ENCODE data around the gene CHD1L. TPM values are rescaled to one million over a fixed set of nuclear protein-coding genes. Genes with fewer than 3 reads are reported as not detected.

Gene CHD1L
- total and polyA plus RNA-seq, 2 donors (not counting 3 experiments of a cell fraction or from before 2014, with no cell fraction given) = 12.3 to 33.8 TPM

DNA sequence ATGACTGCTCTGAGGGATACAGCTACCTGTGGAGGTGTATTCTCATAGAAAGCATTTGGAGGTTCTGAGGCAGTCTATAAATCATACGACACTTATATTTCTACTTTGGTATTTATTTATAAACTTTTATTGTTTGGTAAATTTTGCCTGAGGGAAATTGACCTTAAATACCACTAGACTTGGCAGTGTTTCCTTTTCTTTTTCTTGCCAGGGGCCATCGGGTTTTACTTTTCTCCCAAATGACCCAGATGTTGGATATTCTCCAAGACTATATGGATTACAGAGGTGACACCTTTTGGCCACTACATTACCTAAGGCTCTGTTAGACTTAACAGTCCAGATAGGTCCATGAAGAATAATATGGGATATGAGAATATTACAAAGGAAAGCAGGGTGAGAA is 28.2 kb downstream of the CHD1L start:
- H2AFZ ChIP-seq (ENCODE audit: low read depth, low read length) = no peak overlapping the region
- peaks cover 14% of the 10 kb centered on the region for H3K4me1 ChIP-seq (ENCODE audit: control insufficient read depth, extremely low read depth, insufficient read depth, low read length)
- no peaks in the 10 kb centered on the region for H3K79me2 ChIP-seq (ENCODE audit: control insufficient read depth, insufficient read depth, low read length)
- intact Hi-C loops (cut with micrococcal nuclease) = no loop called here
- CTCF ChIA-PET = interaction anchor here (7.6 kb wide), 1 partner anchor 118 kb away, joined by 210 read pairs; no protein-coding TSS in a partner anchor
- H3K4me2 ChIP-seq (ENCODE audit: insufficient read depth, low read length) = no peak overlapping the region
- H3K27me3 ChIP-seq (ENCODE audit: control insufficient read depth in 2 of 2, insufficient read depth in 2 of 2, low read length in 2 of 2) = no peaks in the 10 kb centered on the region
- dilution Hi-C loops (cut with MboI; ENCODE audit: extremely low pct_ligation_motif_present, low sequenced_read_pairs) = no loop called here
- no peaks in the 10 kb centered on the region for H4K20me1 ChIP-seq (replicated peaks; ENCODE audit: control insufficient read depth, extremely low read depth, insufficient read depth, low read length)
- H3K9me1 ChIP-seq (replicated peaks; ENCODE audit: control insufficient read depth, extremely low read depth, insufficient read depth, low read length) = no peaks in the 10 kb centered on the region
- FAIRE-seq (no peak), DNase-seq (ENCODE audit: low read depth, low spot score) (no peak)
- H3K9me3 ChIP-seq (replicated peaks; ENCODE audit: control insufficient read depth, insufficient read depth, low read length) = no peaks in the 10 kb centered on the region
- POLR2A ChIA-PET = no interaction called here
- BruUV-seq (replicated peaks) = no TSS peak
- TF ChIP-seq GATA2 (IDR thresholded peaks at IDR 0.05; ENCODE audit: insufficient read depth, insufficient read length, low read depth, low read length) (no peak), MYC (IDR thresholded peaks at IDR 0.05; ENCODE audit: low read depth, low read length) (no peak), POLR2A (IDR thresholded peaks at IDR 0.05; ENCODE audit: low read depth, low read length) (no peak), FOS (IDR thresholded peaks at IDR 0.05; ENCODE audit: borderline replicate concordance, insufficient read depth, low read length) (no peak), POLR2AphosphoS5 (IDR thresholded peaks at IDR 0.05; ENCODE audit: insufficient read depth, low read depth, low read length) (no peak), EZH2 (IDR thresholded peaks at IDR 0.05; ENCODE audit: borderline replicate concordance, low read depth, low read length, severe bottlenecking) (no peak), JUN (IDR thresholded peaks at IDR 0.05; ENCODE audit: borderline replicate concordance, insufficient read depth, insufficient read length, low read depth) (no peak)
- TF ChIP-seq, protein P1, sequence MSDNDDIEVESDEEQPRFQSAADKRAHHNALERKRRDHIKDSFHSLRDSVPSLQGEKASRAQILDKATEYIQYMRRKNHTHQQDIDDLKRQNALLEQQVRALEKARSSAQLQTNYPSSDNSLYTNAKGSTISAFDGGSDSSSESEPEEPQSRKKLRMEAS (IDR thresholded peaks at IDR 0.05; ENCODE audit: insufficient read depth, insufficient read length) = no peak
- TF ChIP-seq, protein P2, sequence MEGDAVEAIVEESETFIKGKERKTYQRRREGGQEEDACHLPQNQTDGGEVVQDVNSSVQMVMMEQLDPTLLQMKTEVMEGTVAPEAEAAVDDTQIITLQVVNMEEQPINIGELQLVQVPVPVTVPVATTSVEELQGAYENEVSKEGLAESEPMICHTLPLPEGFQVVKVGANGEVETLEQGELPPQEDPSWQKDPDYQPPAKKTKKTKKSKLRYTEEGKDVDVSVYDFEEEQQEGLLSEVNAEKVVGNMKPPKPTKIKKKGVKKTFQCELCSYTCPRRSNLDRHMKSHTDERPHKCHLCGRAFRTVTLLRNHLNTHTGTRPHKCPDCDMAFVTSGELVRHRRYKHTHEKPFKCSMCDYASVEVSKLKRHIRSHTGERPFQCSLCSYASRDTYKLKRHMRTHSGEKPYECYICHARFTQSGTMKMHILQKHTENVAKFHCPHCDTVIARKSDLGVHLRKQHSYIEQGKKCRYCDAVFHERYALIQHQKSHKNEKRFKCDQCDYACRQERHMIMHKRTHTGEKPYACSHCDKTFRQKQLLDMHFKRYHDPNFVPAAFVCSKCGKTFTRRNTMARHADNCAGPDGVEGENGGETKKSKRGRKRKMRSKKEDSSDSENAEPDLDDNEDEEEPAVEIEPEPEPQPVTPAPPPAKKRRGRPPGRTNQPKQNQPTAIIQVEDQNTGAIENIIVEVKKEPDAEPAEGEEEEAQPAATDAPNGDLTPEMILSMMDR (IDR thresholded peaks at IDR 0.05; ENCODE audit: extremely low read depth in 1 of 2, insufficient read depth in 1 of 2, low read depth in 1 of 2, low read length in 2 of 2) = no peak
- H3K27ac ChIP-seq (ENCODE audit: insufficient read depth, low read depth, low read length) = no peak overlapping the region
- H3K9ac ChIP-seq (replicated peaks; ENCODE audit: extremely low read depth, insufficient read depth, low read length) = no peak overlapping the region
- H3K4me3 ChIP-seq (replicated peaks in 1 of 3; ENCODE audit: insufficient read depth in 1 of 3, low read depth in 1 of 3, low read length in 3 of 3) = no peak overlapping the region
- H3K36me3 ChIP-seq (ENCODE audit: control insufficient read depth in 2 of 2, extremely low read depth in 1 of 2, insufficient read depth in 2 of 2, low read length in 2 of 2) = peaks cover 9 to 12% of the 10 kb centered on the region in 2 experiments

Data from endothelial cell of umbilical vein (primary cell).